Chondrocyte (in vitro differentiated cells): ENCODE measurements around the gene HNRNPA3. TPM values are rescaled to one million over a fixed set of nuclear protein-coding genes. Genes with fewer than 3 reads are reported as not detected.

Experiments
- DNase-seq: peaks from one replicate; pipeline ENCODE4 v3.0.0; 2021; ENCODE audit warnings: mixed read lengths, low spot score
- H3K27ac Mint-ChIP-seq: one replicate; pipeline ENCODE4 v1.8.0; 2021; ENCODE audit warnings: mild to moderate bottlenecking, moderate library complexity, mixed read lengths; ENCODE audit not compliant: unreplicated experiment
- H3K27me3 Mint-ChIP-seq: 2 replicates; pipeline ENCODE4 v1.8.0; 2021; ENCODE audit warnings: low read depth, mixed read lengths
- H3K36me3 Mint-ChIP-seq: 2 replicates; pipeline ENCODE4 v1.8.0; 2021; ENCODE audit warnings: low read depth, mixed read lengths
- H3K4me1 Mint-ChIP-seq: 2 replicates; pipeline ENCODE4 v1.8.0; 2021; ENCODE audit warnings: low read depth, mild to moderate bottlenecking, mixed read lengths
- H3K4me3 Mint-ChIP-seq: one replicate; pipeline ENCODE4 v1.8.0; 2021; ENCODE audit warnings: mild to moderate bottlenecking, moderate library complexity, mixed read lengths; ENCODE audit not compliant: unreplicated experiment
- H3K9me3 Mint-ChIP-seq: 2 replicates; pipeline ENCODE4 v1.8.0; 2021; ENCODE audit warnings: low read depth, mixed read lengths
- CTCF ChIP-seq: fragments of 200-600 bp; sonication (generic); IDR thresholded peaks from 2 replicates; pipeline ENCODE4 v1.5.0; 2021; ENCODE audit warnings: antibody characterized with exemption, mild to moderate bottlenecking, moderate library complexity
- total RNA-seq: library from RNA; stranded (reverse); gene quantifications from 3 replicates; pipeline ENCODE4 v1.2.1, GENCODE V29; 2021

HNRNPA3 gene
- total RNA-seq, 1 donor from 2014 or later = 98.0 TPM

DNA sequence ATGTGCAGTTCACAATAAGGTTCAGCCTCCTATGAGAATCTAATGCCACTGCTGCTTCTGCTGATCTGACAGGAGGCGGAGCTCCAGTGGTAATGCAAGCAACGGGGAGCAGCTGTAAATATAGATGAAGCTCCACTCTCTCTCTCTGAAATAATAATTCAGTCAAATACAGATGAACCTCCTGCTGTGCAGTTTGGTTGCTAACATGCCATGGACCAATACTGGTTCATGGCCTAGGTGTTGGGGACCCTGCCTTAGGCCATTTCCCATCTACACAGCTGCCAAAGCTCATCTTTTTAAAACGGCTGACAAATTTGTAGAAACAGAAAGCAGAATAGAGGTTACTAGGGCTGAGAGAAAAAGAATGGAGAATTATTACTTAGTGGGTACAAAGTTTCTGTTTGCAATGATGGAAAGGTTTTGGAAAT lies 10.7 kb upstream of the HNRNPA3 start:
- Mint-ChIP-seq H3K27me3 (no peaks in the 10 kb centered on the region), H3K9me3 (no peaks in the 10 kb centered on the region), H3K4me3 (no peak overlapping the region), H3K36me3 (no peaks in the 10 kb centered on the region), H3K4me1 (peaks cover 3% of the 10 kb centered on the region), H3K27ac (no peak overlapping the region)
- no peak for DNase-seq
- no peak for TF ChIP-seq CTCF

- no peak overlapping the region for H3K27ac Mint-ChIP-seq
- no peak for DNase-seq
- peaks cover 3% of the 10 kb centered on the region for H3K4me1 Mint-ChIP-seq
- no peak overlapping the region for H3K4me3 Mint-ChIP-seq
- H3K36me3 Mint-ChIP-seq = no peaks in the 10 kb centered on the region
- no peak for TF ChIP-seq CTCF
- H3K9me3 Mint-ChIP-seq = no peaks in the 10 kb centered on the region
- no peaks in the 10 kb centered on the region for H3K27me3 Mint-ChIP-seq
Measured at GRCh38 chr2:177204417-177204816, 8.2 kb upstream of the HNRNPA3 start.

- DNase-seq = no peak
- Mint-ChIP-seq H3K4me1 (peaks cover 12% of the 10 kb centered on the region), H3K9me3 (no peaks in the 10 kb centered on the region), H3K4me3 (no peak overlapping the region), H3K36me3 (no peaks in the 10 kb centered on the region), H3K27me3 (no peaks in the 10 kb centered on the region), H3K27ac (no peak overlapping the region)
- no peak for TF ChIP-seq CTCF
Measured at GRCh38 chr2:177207101-177207500, 5.5 kb upstream of the HNRNPA3 start.

DNA sequence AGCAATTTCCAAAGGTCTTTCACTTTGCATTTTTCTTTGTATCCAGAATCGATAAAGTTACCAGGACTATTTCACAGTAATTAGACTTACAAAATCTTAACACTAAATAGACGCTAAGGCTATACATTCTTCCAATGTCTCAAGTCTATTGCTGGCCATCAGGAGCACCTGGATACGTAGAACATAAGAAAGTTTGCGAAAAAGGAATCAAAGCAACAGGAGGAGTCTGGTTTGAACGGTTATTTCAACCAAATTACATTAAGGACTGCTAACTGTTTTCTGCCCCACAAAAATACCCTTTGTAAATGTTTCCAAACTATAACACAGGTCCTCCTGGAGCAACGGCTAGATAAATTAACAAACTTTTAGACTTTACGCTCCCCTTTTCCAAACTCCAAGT lies 1.4 kb upstream of the HNRNPA3 start:
- Mint-ChIP-seq H3K27ac (peak overlapping the region; percentile 100), H3K4me3 (peak overlapping the region; percentile 91), H3K36me3 (peaks cover 7% of the 10 kb centered on the region), H3K27me3 (no peaks in the 10 kb centered on the region), H3K9me3 (no peaks in the 10 kb centered on the region), H3K4me1 (peaks cover 38% of the 10 kb centered on the region)
- TF ChIP-seq CTCF = no peak
- DNase-seq = no peak

GRCh38 chr2:177211576-177212105 lies 953 bp upstream of the HNRNPA3 start:
- no peak for DNase-seq
- peaks cover 42% of the 10 kb centered on the region for H3K4me1 Mint-ChIP-seq
- H3K4me3 Mint-ChIP-seq = peak overlapping the region; percentile 91
- no peaks in the 10 kb centered on the region for H3K27me3 Mint-ChIP-seq
- no peaks in the 10 kb centered on the region for H3K9me3 Mint-ChIP-seq
- peak overlapping the region; percentile 100 for H3K27ac Mint-ChIP-seq
- no peak for TF ChIP-seq CTCF
- peaks cover 12% of the 10 kb centered on the region for H3K36me3 Mint-ChIP-seq
